C4-2B (cell line): ENCODE data around the gene TEX12.
A peak's percentile ranks its signal among the peaks of the same experiment; 100 is the strongest.

ENCODE experiments used
- H3K27ac ChIP-seq: fragments of 450-650 bp; 2 replicates; pipeline ENCODE4 v1.5.1; 2017
- CTCF ChIP-seq: fragments of 450-650 bp; conservative IDR thresholded peaks from 2 replicates; pipeline ENCODE4 v1.5.1; 2017; ENCODE audit warnings: mild to moderate bottlenecking
- ZFX ChIP-seq: fragments of 450-650 bp; IDR thresholded peaks from 2 replicates; pipeline ENCODE4 v1.6.1; 2017

Gene TEX12

GRCh38 chr11:112213753-112214152 is 46.6 kb downstream of the TEX12 start:
- no peak overlapping the region for H3K27ac ChIP-seq
- TF ChIP-seq ZFX = no peak
- TF ChIP-seq CTCF = no peak

- no peak for TF ChIP-seq ZFX
- no peak for TF ChIP-seq CTCF
- H3K27ac ChIP-seq = no peak overlapping the region
Measured at GRCh38 chr11:112215621-112216020, 48.4 kb downstream of the TEX12 start.

- no peak overlapping the region for H3K27ac ChIP-seq
Measured at GRCh38 chr11:112216561-112217105, 49.5 kb downstream of the TEX12 start.

GRCh38 chr11:112219476-112220232 is 52.5 kb downstream of the TEX12 start:
- TF ChIP-seq ZFX = no peak
- TF ChIP-seq CTCF = peak; percentile 85
- H3K27ac ChIP-seq = no peak overlapping the region

More at GRCh38 chr11:112216561-112217105, 49.5 kb downstream of the TEX12 start:
- TF ChIP-seq ZFX (no peak), CTCF (no peak)

GRCh38 chr11:112221274-112221835 is 54.2 kb downstream of the TEX12 start:
- no peak overlapping the region for H3K27ac ChIP-seq
- no peak for TF ChIP-seq ZFX
- TF ChIP-seq CTCF = no peak
